Measurements from ENCODE around the gene ST8SIA5.

The ST8SIA5 gene

DNA sequence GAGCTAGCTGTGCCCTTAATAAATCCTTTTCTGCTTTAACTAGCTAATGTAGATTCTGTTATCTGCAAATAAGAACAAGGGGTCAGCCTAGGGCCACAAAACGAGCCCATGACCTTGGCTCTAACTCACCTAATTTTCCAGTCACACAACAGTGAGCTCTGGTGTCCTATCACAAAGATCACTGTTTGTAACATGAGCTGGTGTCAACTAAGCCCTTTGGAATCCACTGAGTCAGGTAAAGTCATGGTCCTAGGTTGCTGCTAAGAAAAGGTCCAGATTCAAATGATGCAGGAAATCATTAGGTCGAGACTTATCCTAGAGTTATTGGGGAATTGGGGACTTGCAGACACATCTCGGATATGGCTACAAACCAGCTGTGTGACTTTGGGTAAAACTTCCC, 49.9 kb downstream of the ST8SIA5 start:
- no peak for DNase-seq (ENCODE audit: low read depth)

- no peak for DNase-seq (ENCODE audit: low read depth)
Observed at GRCh38 chr18:46705521-46705920, 51.3 kb downstream of the ST8SIA5 start.

GRCh38 chr18:46704816-46705215, 52.0 kb downstream of the ST8SIA5 start:
- no peak for DNase-seq (ENCODE audit: low read depth)

DNA sequence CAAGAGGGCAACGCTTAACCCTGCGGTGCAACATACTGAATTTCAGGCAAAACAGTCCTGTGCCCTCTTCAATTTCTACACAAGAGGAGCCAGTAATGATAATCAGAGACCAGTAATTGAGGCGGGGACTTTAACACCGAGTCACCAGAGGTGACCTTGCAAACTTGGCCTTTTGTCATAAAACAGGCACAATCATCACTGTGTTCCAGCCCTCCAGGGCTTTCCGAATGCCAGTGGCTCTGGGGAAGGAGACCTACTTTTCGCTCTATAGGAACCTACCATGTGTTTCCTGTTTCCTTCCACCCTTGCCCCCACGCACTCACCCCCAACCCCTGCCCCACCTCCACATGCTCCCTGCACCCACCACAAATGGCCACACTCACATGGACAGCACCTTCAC, 52.7 kb downstream of the ST8SIA5 start:
- no peak for DNase-seq (ENCODE audit: low read depth)

DNA sequence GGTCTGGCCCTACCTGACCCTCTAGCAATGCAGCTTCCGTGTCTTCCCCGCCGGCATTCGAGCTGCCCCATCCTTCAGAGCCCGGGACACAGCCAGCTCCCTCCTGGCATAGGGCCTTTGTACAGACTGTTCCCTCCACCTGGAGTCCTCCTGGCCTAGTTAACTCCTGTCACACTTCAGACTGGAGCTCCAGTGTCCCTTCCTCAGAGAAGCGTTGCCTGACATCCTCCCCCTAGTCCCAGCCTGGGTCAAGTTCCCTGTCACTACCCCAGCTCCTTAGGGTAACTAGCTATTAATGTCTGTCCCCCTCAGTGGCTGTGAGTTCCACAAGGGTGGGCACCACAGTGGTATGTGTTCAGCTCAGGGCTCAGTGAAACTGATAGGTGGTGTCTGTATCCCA, 54.4 kb downstream of the ST8SIA5 start:
- DNase-seq (ENCODE audit: low read depth): no peak

GRCh38 chr18:46700066-46700824, 56.6 kb downstream of the ST8SIA5 start:
- no peak for DNase-seq (ENCODE audit: low read depth)

GRCh38 chr18:46696702-46697101, 60.2 kb downstream of the ST8SIA5 start:
- DNase-seq (ENCODE audit: low read depth): no peak

- no peak for DNase-seq (ENCODE audit: low read depth)
Observed at GRCh38 chr18:46696268-46696667, 60.6 kb downstream of the ST8SIA5 start.

GRCh38 chr18:46693996-46694395, 62.9 kb downstream of the ST8SIA5 start:
- DNase-seq (ENCODE audit: low read depth): no peak

GRCh38 chr18:46688853-46689525, 67.9 kb downstream of the ST8SIA5 start:
- no peak for DNase-seq (ENCODE audit: low read depth)

DNA sequence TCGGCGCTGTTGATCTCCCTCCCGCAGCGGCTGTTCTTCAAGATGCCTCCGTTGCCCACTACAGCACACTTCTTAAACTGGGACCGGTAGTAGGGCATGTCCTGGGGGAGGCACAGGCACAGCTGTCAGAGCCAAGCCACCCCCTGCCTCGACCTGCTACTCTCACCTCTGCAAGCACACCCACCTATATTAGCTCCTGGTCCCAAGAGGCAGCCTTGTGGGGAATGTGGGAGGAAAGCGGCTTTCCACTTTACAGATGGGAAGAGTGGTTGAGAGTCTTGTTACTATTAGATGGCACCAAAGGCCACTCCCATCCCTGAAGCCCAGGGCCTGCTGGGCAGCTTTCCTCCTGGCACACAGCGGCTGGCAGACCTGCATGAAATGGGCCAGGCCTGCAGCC, 70.7 kb downstream of the ST8SIA5 start:
- no peak for DNase-seq (ENCODE audit: low read depth)

GRCh38 chr18:46683252-46683651, 73.6 kb downstream of the ST8SIA5 start:
- no peak for DNase-seq (ENCODE audit: low read depth)

DNA sequence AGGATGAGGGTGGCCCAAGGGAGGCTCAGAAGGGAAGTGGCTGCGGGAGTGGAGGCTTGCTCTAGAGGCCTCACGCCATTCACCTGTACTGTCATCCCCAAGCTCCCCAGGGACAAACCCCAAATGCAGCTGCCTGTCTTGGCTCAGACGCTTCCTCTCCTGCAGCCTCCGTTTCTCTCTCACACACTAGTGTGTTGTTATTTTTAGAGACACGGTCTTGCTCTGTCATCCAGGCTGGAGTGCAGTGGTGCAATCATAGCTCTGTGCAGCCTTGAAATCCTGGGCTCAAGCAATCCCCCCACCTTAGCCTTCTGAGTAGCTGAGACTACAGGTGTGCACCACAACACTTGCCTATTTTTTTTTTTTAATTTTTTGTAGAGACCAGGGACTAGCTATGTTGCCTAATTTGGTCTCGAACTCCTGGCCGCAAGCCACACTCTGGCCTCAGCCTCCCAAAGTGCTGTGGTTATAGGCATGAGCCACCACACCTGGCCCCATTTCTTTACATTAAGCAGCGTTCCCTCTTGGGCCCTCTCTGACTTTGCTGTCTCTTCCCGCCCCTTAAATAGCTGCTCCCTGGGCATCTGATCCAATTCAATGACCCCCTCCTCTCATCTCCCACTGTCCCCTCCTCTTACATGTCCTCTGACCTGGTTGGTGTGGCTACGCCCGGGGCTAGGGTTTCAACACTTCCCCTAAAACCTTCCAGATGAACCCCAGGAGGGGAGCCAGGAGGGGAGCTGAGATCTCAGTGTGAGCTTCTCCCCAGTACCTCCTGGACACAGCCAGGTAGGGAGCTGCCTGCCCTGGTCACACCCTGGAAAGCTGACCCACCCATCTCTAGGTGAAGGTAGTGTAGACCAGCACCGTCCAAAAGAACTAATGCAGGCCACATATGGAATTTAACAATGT, 75.8 kb downstream of the ST8SIA5 start:
- DNase-seq (ENCODE audit: low read depth): no peak

DNA sequence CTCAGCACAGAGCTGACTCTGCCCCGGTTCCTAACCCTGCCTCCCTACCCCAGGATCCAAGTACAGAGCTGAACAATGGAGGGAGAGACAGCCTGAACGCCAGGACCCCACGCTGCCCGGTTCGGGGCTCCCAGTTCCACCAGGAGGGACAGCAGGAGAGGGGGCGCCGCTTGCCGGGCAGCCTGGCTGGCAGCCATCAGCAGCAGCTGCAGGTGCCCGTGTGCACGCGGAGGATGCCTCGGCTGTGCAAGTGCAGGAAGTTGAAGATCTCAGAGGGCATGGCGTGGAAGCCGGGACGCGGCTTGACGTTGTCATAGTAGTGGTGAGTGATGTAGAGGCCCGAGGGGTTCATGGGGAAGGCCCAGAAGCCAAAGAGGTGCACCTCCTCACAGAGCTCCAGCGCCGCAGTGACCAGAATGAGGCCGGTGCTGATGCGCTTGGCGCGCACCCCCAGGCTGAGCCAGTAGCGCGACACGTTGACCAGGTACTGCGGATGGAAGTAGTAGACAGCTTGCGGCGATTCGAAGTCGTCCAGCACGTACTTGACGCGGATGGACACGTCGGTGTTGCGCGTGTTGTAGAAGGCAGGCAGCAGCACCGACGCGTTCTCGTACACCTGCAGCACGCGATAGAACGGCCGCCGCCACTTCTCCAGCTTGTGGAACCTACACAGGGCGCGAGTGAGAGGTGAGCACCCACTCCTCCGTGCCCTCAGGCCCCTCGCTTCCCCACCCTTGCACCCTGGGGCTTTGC, 76.8 kb downstream of the ST8SIA5 start:
- no peak for DNase-seq (ENCODE audit: low read depth)

- DNase-seq (ENCODE audit: low read depth): no peak
Observed at GRCh38 chr18:46678785-46679399, 78.0 kb downstream of the ST8SIA5 start.

- DNase-seq (ENCODE audit: low read depth): no peak
Observed at GRCh38 chr18:46678041-46678440, 78.8 kb downstream of the ST8SIA5 start.

DNA sequence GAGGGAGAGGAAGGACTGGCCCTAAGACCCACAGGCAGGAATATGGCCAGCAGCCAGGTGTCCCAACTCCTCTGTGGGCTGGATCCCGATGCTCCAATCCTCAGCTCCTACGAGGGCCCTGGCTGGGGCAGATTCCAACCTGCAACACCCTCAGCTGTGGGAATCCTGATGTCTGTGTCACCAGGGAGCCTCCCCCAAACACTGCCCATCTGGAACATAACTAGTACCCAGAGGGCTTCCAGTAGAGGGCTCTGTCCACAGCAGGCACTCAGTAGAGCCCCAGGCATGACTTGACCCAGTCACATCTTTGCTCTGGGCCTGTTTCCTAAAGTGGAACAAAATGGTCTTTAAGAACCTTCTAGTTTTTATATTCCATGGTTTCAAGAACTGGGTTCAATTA, 79.2 kb downstream of the ST8SIA5 start:
- DNase-seq (ENCODE audit: low read depth): no peak

DNA sequence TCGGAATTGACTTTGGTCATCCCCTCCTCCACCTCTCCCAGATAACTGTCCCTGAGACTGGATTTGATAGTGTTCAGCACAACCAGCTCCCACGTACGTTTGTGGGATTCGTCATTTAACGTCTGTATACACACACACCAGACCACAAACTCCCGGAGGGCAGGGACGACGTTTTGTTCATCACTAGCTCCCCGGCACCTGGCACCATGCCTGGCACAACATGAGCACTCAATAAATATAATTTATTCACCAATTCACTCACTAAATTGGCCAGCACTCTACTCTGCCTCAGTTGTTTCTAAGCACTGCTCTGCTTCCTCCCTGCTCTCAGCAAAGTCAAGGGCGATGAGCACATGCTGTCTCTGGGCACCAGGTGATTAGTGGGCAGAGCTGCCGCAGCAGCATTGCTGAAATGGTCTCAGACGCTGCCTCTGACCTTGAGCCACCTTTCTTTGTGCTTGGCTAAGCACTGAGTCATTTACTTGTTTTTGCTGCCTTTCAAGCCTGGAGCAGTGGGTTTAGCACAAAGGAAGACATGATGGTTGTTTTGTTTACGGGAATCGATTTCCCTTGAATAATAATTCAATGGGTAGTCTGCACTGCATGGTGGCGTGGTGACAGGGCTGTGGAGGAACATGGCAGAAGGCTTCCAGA, 80.5 kb downstream of the ST8SIA5 start:
- no peak for DNase-seq (ENCODE audit: low read depth)

DNA sequence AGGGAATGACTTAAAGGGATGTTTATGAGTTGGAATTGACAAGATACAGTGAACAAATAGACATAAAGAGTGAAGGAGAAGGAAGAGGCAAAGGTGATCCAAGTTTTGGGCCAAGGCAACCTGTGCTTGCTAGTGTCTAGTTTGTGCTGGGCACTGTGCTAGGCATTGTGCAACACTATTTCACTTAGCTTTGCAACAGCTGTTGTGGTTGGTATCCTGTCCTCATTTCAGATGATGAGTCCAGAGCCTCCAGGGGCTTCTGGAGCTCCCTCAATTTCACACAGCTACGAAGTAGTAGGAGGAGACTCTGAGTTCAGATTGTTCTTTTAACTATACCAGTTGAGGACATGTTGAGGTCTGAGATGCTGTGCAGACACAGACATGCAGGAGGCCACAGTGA, 81.7 kb downstream of the ST8SIA5 start:
- no peak for DNase-seq (ENCODE audit: low read depth)

DNA sequence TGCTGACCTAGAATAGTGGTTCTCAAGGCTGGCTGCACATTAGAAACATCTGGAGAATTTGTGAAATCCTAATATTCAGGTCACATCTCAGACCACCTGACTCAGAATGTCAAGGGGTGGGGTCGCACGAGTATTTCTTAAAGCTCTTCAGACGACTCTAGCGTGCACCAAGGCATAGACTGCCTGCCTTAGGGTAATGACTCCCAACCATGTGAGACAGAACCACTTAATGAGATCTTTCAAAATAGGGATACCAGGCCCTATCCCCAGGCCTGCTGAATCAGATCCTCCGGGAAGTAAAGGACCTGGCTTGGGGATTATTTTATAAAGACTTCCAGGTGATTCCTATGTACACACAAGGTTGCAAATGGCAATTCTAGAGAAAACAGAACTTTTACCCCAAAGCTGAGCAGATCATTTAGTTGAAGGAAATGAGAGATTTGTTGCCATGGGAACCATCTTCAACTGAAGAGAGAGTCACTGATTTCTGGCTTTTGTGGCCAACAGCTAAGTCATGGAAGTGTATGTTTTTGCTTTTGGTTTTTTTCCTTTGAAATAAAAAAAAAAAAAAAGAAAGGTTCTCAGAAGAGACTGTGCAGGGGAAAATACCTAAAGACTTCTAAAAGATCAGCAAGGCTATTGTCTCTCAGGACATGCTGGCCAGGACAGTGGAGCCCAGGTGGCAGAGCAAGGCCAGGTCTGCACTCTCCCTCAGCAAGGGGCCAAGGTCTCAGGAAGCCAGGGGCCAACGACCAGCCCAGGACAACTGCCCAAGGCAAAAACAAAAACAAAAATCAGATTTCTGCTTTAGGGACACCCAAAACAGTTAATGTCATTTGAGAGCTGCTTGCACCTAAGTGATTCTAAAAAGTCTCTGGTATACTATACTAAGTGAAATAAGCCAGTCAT, 84.5 kb downstream of the ST8SIA5 start:
- peak; percentile 29 for DNase-seq (ENCODE audit: low read depth)

Data from GM04503 (cell line).